Stimulated activated naive CD4-positive, alpha-beta T cell treated with Interleukin-2 at 50 U/mL for 16 hours (primary cell): ENCODE measurements around the gene PPIL1.
"Not testable (repeated sequence)": the region's sequence is repeated elsewhere in the genome, so short reads cannot be mapped to it uniquely, and the experiment has no call there.

Experiments
- DNase-seq: peaks from one replicate; lab custom pipeline; 2025; lab: John Stamatoyannopoulos, UW

The PPIL1 gene

GRCh38 chr6:36814249-36814648, 60.4 kb downstream of the PPIL1 start:
- no peak for DNase-seq

- no peak for DNase-seq
These were observed 61.1 kb downstream of the PPIL1 start for GRCh38 chr6:36813526-36813925.

GRCh38 chr6:36813047-36813446, 61.6 kb downstream of the PPIL1 start:
- DNase-seq, result not testable (repeated sequence)

- DNase-seq, result no peak
These were observed 64.4 kb downstream of the PPIL1 start for GRCh38 chr6:36809941-36810803.

GRCh38 chr6:36809156-36809555, 65.4 kb downstream of the PPIL1 start:
- no peak for DNase-seq

- no peak for DNase-seq
These were observed 66.0 kb downstream of the PPIL1 start for GRCh38 chr6:36808634-36809033.

- DNase-seq, result no peak
These were observed 66.9 kb downstream of the PPIL1 start for GRCh38 chr6:36807750-36808149.

- no peak for DNase-seq
These were observed 67.5 kb downstream of the PPIL1 start for GRCh38 chr6:36807143-36807542.

GRCh38 chr6:36805917-36806316, 68.7 kb downstream of the PPIL1 start:
- DNase-seq, result no peak

- no peak for DNase-seq
These were observed 69.4 kb downstream of the PPIL1 start for GRCh38 chr6:36805096-36805797.
